GM21526 (cell line): Measurements from ENCODE around the gene WFDC6.

Source experiments
- ATAC-seq: cut with Tn5 transposase; IDR thresholded peaks from one replicate; pipeline ENCODE4 v1.9.1; 2021; ENCODE audit warnings: moderate library complexity; ENCODE audit not compliant: unreplicated experiment, low FRiP score

WFDC6 gene

DNA sequence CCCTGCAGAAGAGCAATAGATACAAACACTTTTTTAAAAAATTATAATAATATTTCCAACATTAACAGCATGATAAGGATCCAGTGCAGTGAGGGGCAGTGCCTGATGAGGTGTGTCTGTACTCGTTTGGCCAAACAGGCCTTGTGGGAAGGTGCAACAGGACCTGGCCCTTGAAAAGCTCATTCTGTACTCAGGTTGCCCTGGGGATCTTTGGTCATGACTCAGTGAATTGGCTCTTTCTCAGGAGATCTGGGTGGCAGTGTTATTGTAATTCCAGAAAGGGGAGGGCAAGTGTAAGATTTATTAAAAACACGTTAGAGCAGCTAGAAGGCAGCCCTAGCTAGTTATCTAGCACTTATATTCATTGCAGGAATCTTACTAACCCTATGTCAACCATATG, 21.0 kb downstream of the WFDC6 start:
- ATAC-seq: no peak

DNA sequence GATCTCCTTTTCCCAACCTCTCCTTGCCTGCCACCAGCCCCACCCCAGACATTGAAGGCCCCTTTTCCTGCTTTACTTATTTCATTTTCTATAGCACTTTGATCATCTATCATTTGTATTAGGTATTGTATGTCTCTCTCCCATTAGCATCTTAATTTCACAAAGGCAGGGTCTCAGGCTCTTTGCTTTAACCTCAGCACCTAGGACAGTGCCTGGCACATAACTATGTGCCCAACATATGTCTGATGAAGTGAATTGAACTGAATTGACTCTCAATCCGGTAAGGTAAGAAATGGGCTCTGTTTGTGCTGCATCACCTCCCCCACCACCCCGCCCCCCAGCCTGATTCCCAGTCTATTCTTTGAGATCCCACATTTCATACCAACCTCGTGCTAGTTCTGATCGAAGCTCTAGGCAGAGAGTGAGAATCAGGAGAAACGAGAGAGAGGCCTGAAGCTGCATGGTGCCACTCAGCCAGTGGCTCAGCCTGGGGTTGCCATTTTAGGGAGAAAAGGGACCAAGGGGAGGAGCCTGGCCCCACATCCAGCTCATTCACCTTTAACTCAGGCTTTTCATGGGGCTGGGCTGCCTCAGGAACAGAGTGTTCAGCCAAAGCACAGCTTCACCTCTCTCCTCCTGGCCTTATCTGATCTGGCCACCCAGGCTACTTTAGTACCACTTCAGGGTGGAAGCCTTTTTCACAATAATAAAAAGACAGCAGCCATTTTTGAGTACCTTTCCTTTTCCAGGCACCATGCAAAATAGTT, 24.0 kb downstream of the WFDC6 start, which contains the start of gene SPINT3:
SPINT3 (minus strand) TSS at position 476 of the 767 bp plus-strand sequence; CDS start at position 462, 14 bp downstream.
- no peak for ATAC-seq

DNA sequence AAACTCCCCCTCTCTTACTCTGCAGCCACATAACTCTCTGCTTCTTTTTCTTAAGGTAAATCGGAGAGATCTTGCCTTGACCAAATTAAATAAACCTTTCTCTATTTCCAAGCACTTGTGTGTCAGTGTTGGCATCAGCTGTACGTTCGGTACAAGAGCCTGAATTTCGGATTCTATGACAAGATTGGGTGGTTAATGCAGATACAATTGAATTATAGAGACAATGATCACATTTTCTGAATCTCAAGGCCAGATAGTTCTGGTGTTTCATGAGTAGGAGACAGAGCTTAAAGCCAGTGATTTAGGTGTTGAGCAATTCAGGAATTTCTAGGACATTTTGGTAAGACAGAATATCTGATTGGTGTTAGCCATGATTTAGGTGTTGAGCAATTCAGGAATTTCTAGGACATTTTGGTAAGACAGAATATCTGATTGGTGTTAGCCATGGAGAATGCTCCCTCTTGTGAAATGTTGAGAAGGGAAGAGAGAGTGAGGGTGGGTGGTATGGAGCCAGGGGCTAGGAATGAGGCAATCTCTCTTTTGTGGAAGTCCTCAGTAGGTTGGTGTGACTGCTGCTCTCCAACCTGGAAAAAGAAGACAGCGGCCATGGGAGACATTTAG, 28.9 kb downstream of the WFDC6 start:
- ATAC-seq: no peak

DNA sequence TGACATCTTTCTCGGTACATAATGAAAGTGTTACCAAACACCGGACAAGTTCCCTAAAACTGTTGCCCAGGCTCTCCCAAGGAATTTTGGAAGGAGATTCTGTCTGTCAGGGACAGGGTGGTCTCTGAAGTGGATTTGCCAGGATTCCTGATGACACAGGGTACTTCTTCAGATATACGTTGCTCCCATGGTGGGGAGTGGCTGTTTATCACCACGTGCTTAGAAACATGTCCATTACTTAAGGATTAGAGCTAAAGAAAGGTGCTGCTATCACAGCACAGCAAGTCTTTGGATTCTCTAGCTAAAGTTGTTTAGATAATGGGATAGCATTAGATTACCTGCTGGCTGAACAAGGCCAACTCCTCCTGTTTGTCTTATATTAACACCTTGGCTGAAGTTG, 30.2 kb downstream of the WFDC6 start:
- no peak for ATAC-seq

DNA sequence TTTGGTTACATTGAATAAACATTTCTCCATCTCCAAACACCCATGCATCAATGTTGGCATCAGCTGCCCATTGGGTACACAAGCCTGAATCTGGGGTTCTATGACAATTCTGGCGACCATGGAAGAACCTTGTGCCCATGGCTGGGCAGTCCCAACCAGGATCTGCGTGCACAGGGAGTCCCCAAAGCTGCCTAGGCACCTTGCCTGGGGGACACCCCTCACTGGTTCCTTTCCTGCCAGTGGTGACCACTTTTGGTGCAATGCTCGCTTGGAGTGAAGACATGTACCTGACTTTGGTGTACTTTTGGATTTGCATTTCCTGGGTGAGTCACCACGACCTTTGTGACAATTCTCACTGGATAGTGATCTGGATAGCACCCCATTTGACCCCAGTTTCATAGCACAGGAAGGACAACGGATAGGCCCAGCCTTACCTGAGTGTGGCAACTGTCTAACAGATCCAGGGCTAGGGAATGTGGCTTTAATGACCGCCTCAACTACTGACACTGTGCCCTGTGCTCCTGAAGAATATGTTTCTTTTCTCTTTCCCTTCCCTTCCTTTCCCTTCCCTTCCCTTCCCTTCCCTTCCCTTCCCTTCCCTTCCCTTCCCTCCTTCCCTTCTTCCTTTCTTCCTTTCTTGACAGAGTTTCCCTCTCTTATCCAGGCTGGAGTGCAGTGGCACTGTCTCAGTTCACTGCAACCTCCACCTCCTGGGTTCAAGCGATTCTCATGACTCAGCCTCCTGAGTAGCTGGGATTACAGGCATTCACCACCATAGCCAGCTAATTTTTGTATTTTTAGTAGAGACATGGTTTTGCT, 31.0 kb downstream of the WFDC6 start:
- no peak for ATAC-seq

DNA sequence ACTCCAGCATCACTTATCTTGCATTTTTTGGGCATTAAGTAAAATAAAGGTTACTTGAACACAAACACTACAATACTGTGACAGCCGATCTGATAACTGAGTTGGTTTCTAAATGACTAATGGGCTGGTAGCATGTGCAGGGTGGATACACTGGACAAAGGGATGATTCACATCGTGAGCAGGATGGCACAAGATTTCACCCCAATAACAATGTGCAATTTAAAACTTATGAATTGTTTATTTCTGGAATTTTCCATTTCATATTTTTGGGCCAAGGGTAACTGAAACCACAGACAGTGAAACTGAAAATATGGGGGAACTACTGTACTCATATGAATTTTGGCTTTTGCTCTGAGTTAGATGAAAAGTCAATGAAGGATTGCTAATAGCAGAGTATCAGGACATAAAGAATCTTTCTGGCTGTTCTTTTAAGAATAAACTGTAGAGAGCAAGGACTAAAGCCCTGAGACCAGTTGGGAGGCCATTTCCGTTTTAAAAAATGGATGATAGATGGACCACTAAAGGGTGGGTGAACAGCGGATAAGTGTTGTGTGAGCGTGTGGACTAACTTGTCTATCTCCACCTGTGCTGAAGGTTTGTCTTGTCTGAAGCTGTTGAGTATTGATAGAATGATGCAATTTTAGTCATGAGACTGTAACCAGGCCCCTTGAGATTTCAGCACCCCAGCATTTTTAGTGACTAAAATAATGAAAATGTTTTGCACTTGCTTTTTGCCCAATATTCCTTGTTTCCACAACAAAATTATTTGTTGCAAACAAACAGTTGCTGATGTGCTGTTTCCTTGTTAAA, 32.1 kb downstream of the WFDC6 start:
- ATAC-seq: no peak

DNA sequence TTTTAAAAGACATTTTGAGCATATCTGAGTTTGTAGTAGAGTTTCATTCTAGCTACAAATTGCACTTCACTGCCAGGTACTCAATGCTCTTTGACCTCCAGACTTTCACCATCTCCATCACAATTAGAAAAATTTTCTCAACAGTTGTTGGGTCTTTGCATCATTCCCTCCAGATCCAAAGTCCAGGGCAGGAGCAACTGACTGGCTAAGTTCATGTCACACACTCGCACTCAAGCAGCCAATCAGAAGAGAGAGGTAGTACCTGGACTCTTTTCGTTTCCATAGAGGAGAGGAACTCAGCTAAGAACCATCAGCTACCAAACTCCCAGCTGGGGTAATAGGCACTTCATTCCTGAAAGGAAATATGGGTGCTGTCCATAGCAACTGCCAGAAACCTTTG, 32.9 kb downstream of the WFDC6 start:
- no peak for ATAC-seq

DNA sequence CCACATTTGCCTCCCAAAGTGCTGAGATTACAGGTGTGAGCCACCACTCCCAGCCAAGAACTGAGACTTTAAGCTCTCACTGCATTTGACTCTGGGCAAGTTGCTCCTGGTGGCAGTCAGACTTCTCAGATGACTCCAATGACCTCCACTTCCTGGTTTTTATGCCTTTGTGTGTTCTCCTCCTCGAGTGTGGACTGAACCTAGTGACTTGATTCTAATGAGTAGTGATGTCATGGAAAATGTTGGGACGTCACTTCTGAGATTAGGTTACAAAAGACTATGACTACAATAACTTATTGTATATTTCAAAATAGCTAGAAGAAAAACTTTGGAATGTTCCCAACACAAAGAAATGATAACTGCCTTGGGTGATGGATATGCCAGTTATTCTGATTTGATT, 35.9 kb downstream of the WFDC6 start:
- no peak for ATAC-seq

DNA sequence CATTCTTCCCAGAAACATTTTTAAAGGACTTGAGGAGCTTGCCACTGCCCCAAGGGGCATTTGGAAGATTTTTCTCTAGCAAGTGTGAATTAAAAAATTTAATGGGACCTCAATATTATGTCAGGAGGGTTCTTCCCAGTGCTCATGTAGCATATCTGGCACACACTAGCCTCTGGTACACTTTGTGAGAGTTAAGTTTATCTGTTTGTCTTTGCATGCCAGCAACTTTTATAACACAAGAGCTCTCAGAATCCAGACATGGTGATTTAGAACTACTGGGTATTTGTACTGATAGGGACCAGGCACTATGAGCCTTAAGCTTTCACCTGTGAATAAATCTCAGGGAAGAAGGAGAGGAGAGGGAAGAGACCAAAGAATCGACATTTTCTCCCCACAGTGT, 36.7 kb downstream of the WFDC6 start:
- no peak for ATAC-seq

DNA sequence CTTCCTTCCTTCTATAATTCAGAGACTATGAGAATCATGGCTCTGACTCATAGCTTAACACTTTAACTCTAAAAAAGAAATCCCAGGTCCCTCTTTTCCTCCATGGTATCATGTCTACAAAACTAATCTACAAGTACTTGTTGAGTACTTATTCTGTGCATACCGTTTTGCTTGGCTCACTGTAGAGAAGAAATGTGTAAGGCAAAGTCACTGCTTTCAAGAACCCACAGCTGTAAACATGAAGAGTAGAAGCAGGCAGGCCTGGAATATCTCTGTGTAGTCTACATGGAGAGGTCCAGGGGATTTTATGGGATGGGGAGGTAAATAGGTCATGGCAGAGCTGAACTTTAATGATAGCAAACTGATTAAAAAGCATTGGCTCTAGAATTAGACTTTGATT, 37.7 kb downstream of the WFDC6 start:
- ATAC-seq: no peak

DNA sequence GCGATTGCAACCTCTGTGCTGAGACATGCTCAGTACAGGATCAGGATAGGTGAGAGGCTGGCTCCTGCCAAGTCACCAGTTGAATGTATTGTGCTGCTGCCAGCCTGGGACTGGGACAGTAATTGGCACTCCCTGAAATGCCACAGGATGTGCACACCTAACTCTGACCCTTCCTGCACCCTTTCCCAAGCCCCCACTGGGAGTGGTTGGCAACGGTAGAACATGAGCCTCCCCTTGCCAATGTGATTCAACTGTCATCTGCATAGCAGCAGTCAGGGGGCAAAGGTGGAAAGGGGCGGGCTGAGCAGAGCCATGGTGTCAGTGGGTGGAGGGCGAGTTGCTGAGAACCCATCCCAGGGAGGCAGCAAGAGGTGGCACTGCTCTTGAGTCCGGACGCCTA, 39.3 kb downstream of the WFDC6 start:
- ATAC-seq: no peak

DNA sequence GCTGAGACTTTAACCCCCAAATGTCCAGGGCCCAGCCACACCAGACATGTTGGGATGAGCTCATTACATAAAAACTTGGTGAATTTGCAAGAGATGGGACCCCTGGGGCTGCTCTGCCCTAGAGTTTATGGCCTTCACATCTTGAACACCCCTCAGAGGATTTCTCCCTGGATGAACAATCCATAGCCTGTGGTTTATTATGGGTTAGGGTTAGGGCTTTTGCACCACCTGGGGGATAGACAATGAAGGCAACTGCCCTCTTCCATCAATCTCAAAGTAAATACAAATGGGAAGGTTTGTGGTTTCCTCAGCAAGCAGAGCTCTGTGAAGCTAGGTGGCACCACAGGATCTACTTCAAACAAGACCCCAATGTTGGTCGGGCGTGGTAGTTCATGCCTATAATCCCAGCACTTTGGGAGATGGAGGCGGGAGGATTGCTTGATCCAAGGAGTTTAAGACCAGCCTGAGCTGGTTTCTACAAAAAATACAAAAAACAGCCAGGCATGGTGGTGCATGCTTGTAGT, 41.2 kb downstream of the WFDC6 start:
- no peak for ATAC-seq

DNA sequence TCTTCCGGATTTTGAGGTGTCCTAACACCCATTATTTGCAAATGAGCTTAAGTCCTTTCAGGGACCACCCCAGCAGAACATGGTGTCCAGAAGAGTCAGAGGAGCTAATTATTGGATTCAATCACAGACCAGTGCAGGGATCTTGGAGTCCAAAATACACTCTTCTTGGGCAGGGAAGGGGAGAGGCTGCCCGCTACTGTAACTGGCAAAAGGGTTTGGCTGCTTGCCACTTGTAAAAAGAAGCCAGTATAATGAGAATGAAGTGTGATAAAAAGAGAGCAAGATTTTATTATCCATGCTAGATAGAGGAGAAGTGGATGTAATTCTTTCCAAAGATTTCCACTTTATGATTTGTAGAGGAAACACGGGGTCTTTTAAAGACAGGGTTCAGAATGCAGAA, 43.1 kb downstream of the WFDC6 start:
- ATAC-seq: no peak

DNA sequence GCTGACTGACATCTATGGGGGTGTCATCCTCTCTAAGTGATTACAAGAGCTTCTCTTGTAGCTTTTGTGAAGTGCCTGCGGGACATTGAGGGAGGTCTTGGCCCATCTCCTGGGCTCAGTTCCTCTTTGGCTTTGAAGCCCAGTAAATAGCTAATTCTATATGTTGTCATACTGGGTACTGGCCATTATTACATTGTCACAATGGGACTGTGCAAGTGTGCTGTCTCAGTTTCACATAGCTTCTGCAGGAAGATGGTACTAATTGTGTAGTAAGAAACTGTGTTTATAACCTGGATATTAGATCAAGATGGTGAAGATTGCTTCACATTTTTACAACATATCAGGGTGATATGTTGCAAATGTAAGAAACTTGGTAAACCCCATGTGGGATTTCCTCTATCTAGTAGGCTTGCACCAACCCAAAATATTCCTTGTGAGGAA, 43.8 kb downstream of the WFDC6 start:
- ATAC-seq: no peak

DNA sequence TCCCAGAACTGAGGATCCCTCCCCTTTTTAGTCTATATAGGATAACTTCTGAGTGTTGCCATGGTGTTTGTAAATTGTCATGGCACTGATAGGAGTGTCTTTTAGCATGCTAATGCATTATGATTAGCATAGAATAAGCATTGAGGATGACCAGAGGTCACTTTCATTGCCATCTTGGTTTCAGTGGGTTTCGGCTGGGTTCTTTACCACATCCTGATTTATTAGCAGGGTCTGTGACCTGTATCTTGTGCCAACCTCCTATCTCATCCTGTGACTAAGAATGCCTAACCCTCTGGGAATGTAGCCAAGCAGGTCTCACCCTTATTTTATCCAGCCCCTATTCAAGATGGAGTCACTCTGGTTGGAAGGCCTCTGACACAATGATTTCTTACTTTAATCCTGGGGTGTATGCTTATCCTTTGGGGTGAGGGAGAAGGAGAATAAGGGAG, 50.2 kb downstream of the WFDC6 start:
- ATAC-seq: no peak

DNA sequence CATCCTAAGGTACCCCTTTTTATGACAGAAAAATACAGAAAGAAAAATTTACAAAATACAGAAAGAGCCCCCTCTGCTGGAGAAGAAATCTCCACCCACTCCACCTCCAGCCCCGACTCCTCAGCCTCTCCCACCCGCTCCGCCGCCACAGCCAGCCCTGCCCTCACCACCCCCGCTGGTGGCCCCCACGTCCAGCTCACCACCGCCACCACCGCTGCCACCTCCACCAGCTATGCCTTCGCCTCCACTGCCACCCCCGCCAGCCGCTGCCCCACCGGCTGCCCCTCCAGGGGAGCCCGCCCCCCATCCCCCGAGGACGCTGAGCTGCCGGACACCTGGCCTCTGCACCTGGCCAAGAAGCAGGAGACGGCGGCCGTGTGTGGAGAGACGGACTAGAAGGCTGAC, 52.0 kb downstream of the WFDC6 start:
- no peak for ATAC-seq

DNA sequence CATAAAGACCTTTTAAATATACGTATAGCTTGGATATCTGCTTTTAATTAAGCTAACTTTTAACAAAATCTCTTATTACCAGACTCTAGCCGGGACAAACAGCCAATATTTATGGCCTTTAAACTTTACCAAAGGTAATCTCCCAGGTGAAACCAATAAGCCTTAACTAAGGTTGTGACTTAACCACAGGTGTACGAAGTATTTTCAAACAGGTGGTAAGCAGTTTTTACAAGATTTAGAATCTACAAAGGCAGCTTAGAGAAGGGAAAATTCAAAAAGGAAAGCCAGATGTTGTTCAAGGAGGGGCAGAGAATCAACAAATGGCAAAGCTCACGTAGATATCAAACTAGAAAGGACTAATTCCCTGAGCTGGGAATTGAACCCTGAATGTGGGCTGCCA, 53.9 kb downstream of the WFDC6 start:
- no peak for ATAC-seq

DNA sequence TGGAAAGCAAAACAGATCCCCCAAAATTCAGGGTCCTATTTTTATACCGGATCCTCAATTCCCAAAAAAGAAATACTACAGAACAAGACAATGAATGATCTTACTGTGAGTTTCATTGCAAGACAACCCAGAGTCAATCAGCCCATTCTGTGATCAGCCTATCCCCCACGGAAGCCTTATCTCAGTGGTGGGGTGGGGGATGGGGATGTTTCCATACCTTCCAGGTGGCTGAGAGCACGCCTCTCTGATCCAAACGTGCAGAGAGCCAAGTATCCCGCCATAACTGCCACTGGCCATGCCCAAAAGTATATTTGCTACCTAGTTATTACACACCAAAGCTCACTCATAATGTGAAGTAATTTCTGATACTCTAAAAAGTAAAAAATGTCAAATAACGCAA, 54.6 kb downstream of the WFDC6 start:
- ATAC-seq: no peak
